GM12878 (cell line): Measurements from ENCODE around the gene IDI2. TPM values are rescaled to one million over a fixed set of nuclear protein-coding genes. Genes with fewer than 3 reads are reported as not detected.

Experiments
- ATAC-seq: fragments of 200-7000 bp; cut with Tn5 transposase; 3 replicates; pipeline ENCODE4 v1.9.1; 2020; ENCODE audit warnings: mild to moderate bottlenecking, moderate library complexity
- BruUV-seq: library from RNA; stranded (reverse); fragments of 400-500 nt; replicated peaks from 2 replicates; lab custom pipeline; 2021; lab: Mats Ljungman, UMichigan
- CTCF ChIA-PET: fragments of 300-600 bp; sonication (Branson Sonifier 250); formaldehyde crosslinking; extraction: SDS; loops from one replicate; lab custom pipeline; 2021; ENCODE audit warnings: inconsistent platforms; lab: Yijun Ruan, JAX
- POLR2A ChIA-PET: fragments of 350-600 bp; formaldehyde crosslinking; extraction: SDS; loops from one replicate; lab custom pipeline; 2021; ENCODE audit warnings: inconsistent platforms; lab: Charles Lee
- RAD21 ChIA-PET: fragments of 300-600 bp; sonication (Branson Sonifier 250); formaldehyde crosslinking; loops from one replicate; lab custom pipeline; 2023; ENCODE audit warnings: antibody characterized with exemption; ENCODE audit not compliant: unreplicated experiment; lab: Charles Lee
- SMC1A ChIA-PET: fragments of 300-600 bp; sonication (Branson Sonifier 250); formaldehyde crosslinking; loops from one replicate; lab custom pipeline; 2023; ENCODE audit not compliant: unreplicated experiment, uncharacterized antibody; lab: Charles Lee
- DNase-seq: peaks from one replicate; pipeline ENCODE4 v3.0.0-alpha.2; 2011; ENCODE audit warnings: low read depth, low spot score
- FAIRE-seq: peaks from 3 replicates; lab custom pipeline; 2011; peaks lifted over from hg19 to GRCh38; lab: Jason Lieb, UNC
- H2AFZ ChIP-seq: 2 replicates; pipeline ENCODE4 v1.6.0; 2011; ENCODE audit warnings: low read depth, low read length, control low read depth; ENCODE audit not compliant: control insufficient read depth
- H3K27ac ChIP-seq: 2 replicates; pipeline ENCODE4 v1.5.1; 2011; ENCODE audit warnings: control low read depth; ENCODE audit not compliant: control insufficient read depth, insufficient read depth
- H3K27me3 ChIP-seq, 2 experiments: replicated peaks in 1 of 2; 2 replicates each; pipeline versions ENCODE4 v1.6.0 to v1.6.1; 2011; ENCODE audit warnings: low read length in 1 of 2; ENCODE audit not compliant: control insufficient read depth in 2 of 2, insufficient read depth in 2 of 2
- H3K36me3 ChIP-seq, 2 experiments: 2 replicates each; pipeline ENCODE4 v1.5.1; 2011; ENCODE audit warnings: low read length in 1 of 2; ENCODE audit not compliant: control insufficient read depth in 2 of 2, insufficient read depth in 2 of 2
- H3K4me1 ChIP-seq: 2 replicates; pipeline ENCODE4 v1.6.1; 2011; ENCODE audit warnings: mild to moderate bottlenecking, low read length, moderate library complexity, mixed read lengths; ENCODE audit not compliant: control insufficient read depth, insufficient read depth
- H3K4me2 ChIP-seq: 2 replicates; pipeline ENCODE4 v1.6.0; 2011; ENCODE audit warnings: control low read depth; ENCODE audit not compliant: control insufficient read depth, insufficient read depth
- H3K4me3 ChIP-seq: fragments of 200-600 bp; sonication (generic); 2 replicates; pipeline ENCODE4 v1.5.1; 2016
- H3K79me2 ChIP-seq: 2 replicates; pipeline ENCODE4 v1.6.0; 2011; ENCODE audit warnings: low read length; ENCODE audit not compliant: control insufficient read depth, insufficient read depth
- H3K9ac ChIP-seq: 2 replicates; pipeline ENCODE4 v1.8.0; 2011; ENCODE audit warnings: low read length, control low read depth, mixed read lengths; ENCODE audit not compliant: control insufficient read depth, insufficient read depth
- H3K9me3 ChIP-seq: replicated peaks from 3 replicates; pipeline ENCODE4 v1.5.1; 2011; ENCODE audit warnings: mild to moderate bottlenecking, low read length; ENCODE audit not compliant: control insufficient read depth, insufficient read depth
- H4K20me1 ChIP-seq: 2 replicates; pipeline ENCODE4 v1.6.0; 2011; ENCODE audit not compliant: control insufficient read depth, insufficient read depth
- BACH1 ChIP-seq: fragments of 450-650 bp; IDR thresholded peaks from 2 replicates; pipeline ENCODE4 v1.6.1; 2017; ENCODE audit warnings: mild to moderate bottlenecking, borderline replicate concordance
- CBX3 ChIP-seq: fragments of 200-600 bp; sonication (generic); IDR thresholded peaks from 2 replicates; pipeline ENCODE4 v1.6.1; 2016; ENCODE audit warnings: low read depth, borderline replicate concordance
- FOS ChIP-seq: IDR thresholded peaks from 3 replicates; pipeline ENCODE4 v1.6.1; 2011; ENCODE audit warnings: borderline replicate concordance; ENCODE audit not compliant: insufficient read length; ENCODE audit errors: extremely low read depth
- POLR2AphosphoS5 ChIP-seq: IDR thresholded peaks from 2 replicates; pipeline ENCODE4 v1.6.1; 2011; ENCODE audit warnings: mild to moderate bottlenecking, low read length, inconsistent platforms
- RAD51 ChIP-seq: fragments of 450-650 bp; IDR thresholded peaks from 2 replicates; pipeline ENCODE4 v1.6.1; 2016; ENCODE audit warnings: moderate library complexity, mild to moderate bottlenecking, inconsistent platforms
- RBBP5 ChIP-seq: fragments of 200-600 bp; sonication (generic); conservative IDR thresholded peaks from 2 replicates; pipeline ENCODE4 v1.6.1; 2016
- SIX5 ChIP-seq: IDR thresholded peaks from 2 replicates; pipeline ENCODE4 v1.6.1; 2011; ENCODE audit warnings: mild to moderate bottlenecking, low read depth, low read length, moderate library complexity; ENCODE audit not compliant: severe bottlenecking
- SMAD1 ChIP-seq: fragments of 450-650 bp; IDR thresholded peaks from 2 replicates; pipeline ENCODE4 v1.6.1; 2018; ENCODE audit warnings: mild to moderate bottlenecking, low read depth; ENCODE audit not compliant: partially characterized antibody
- WRNIP1 ChIP-seq: IDR thresholded peaks from 2 replicates; pipeline ENCODE4 v1.6.1; 2011; ENCODE audit warnings: low read depth, low read length, improper control_type of control experiment, borderline replicate concordance
- ZNF274 ChIP-seq: IDR thresholded peaks from one replicate; pipeline ENCODE4 v1.8.0; 2011; ENCODE audit not compliant: insufficient read length, insufficient read depth
- ZNF384 ChIP-seq: IDR thresholded peaks from 2 replicates; pipeline ENCODE4 v1.6.1; 2012; ENCODE audit warnings: low read depth, mild to moderate bottlenecking, low read length, improper control_type of control experiment, borderline replicate concordance
- in situ Hi-C: fragments of 300-500 bp; cut with MboI; formaldehyde crosslinking; loops from 9 replicates; pipeline ENCODE4 v1.14.3; 2018; ENCODE audit warnings: mixed read lengths
- intact Hi-C: fragments of 100-400 bp; cut with micrococcal nuclease; formaldehyde crosslinking; loops from one replicate; pipeline ENCODE4 v1.14.2; 2022; ENCODE audit not compliant: unreplicated experiment
- polyA plus RNA-seq, 11 experiments: library from polyadenylated mRNA; depleted of rRNA in 4 of 11; unstranded in 6 of 11; stranded (reverse) in 5 of 11; fragments of >200 nt; fragmentation: Nextera tagmentation in 4 of 11; fragmentation: Illumina TruSeq in 1 of 11; extraction: Ambion mirVana in 4 of 11; extraction: Trizol in 1 of 11; gene quantifications; 1 replicate in 1 of 11; 2 replicates in 10 of 11; pipeline versions ENCODE4 v1.2.1 to v1.2.3, GENCODE V29; 2011 to 2016; ENCODE audit warnings: inconsistent platforms in 2 of 11, missing spikeins in 2 of 11, low read depth in 1 of 11
- total RNA-seq, 4 experiments: library from RNA; depleted of rRNA in 3 of 4; stranded (reverse); fragments of >200 nt in 3 of 4; fragmentation: Illumina TruSeq in 1 of 4; extraction: Trizol in 1 of 4; gene quantifications; 2 replicates each; pipeline versions ENCODE4 v1.2.1 to v1.2.3, GENCODE V29; 2013 to 2021
- TF ChIP-seq, protein P1 (sequence below): fragments of 450-650 bp; IDR thresholded peaks from 2 replicates; pipeline ENCODE4 v1.6.1; 2017; ENCODE audit warnings: mild to moderate bottlenecking, moderate library complexity
- TF ChIP-seq, protein P2 (sequence below): IDR thresholded peaks from 2 replicates; pipeline ENCODE4 v1.6.1; 2012; ENCODE audit warnings: low read depth, low read length, improper control_type of control experiment
- TF ChIP-seq, protein P3 (sequence below): fragments of 450-650 bp; formaldehyde crosslinking; IDR thresholded peaks from 2 replicates; pipeline ENCODE4 v1.4.0; 2022; ENCODE audit warnings: mild to moderate bottlenecking, moderate library complexity

The IDI2 gene
- total and polyA plus RNA-seq, 10 of the 15 experiments (the other 5 are each of a cell fraction or from before 2014, with no cell fraction given), result 0.06 TPM; not detected in 9

DNA sequence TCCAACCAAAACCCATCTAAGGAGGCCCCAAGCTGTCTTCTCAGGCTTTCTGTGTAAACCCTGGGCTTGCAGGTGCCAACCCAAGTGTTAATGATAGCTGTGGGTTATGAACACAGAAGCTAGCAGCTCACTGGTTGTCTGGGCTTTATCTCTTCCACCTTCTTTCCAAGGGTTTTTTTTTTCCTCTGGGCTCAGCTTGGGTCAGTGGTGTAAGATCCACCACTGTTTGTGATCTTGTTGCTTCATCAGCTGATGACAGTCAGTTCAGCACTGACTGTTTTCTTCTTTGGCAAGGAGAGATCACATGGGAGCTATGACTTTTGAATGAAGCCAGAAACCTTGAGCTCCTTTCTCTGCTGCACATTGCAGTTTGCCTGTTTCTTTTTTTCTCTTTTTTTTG is 32.8 kb downstream of the IDI2 start:
- peaks cover 23 to 31% of the 10 kb centered on the region in 2 experiments for H3K36me3 ChIP-seq
- ChIA-PET POLR2A (interaction anchor here (0.6 to 2.3 kb wide), 5 partner anchors 19 to 141 kb away, joined by 3 to 10 read pairs (median 3); partner anchors contain the start of gene IDI1), RAD21 (interaction anchor here (0.8 to 1.5 kb wide), 5 partner anchors 19 to 56 kb away, joined by 3 to 8 read pairs (median 3); no protein-coding TSS in a partner anchor), SMC1A (interaction anchor here (0.7 to 2.0 kb wide), 9 partner anchors 9 to 150 kb away, joined by 3 to 8 read pairs (median 4); no protein-coding TSS in a partner anchor), CTCF (interaction anchor here (0.7 kb wide), 1 partner anchor 52 kb away, joined by 3 read pairs; no protein-coding TSS in a partner anchor)
- no peak for FAIRE-seq
- H3K4me2 ChIP-seq, result no peak overlapping the region; the same call in 1 of the 2 replicates
- peaks cover 3% of the 10 kb centered on the region; the same call in 1 of the 2 replicates for H4K20me1 ChIP-seq
- H3K27ac ChIP-seq, result peak overlapping the region; percentile 40
- in situ Hi-C loops, result no loop called here
- BruUV-seq, result no TSS peak
- no peak for DNase-seq
- no peaks in the 10 kb centered on the region; the same call in 2 of the 3 replicates for H3K9me3 ChIP-seq
- no peaks in the 10 kb centered on the region for H3K27me3 ChIP-seq
- no peak overlapping the region for H3K9ac ChIP-seq
- H3K4me3 ChIP-seq, result no peak overlapping the region
- peaks cover 46% of the 10 kb centered on the region for H3K79me2 ChIP-seq
- H3K4me1 ChIP-seq, result peaks cover 7% of the 10 kb centered on the region; the same call in 1 of the 2 replicates
- no peak for ATAC-seq
- H2AFZ ChIP-seq, result no peak overlapping the region
- intact Hi-C loops, result no loop called here
- TF ChIP-seq FOS, result no peak
- TF ChIP-seq, protein P1, sequence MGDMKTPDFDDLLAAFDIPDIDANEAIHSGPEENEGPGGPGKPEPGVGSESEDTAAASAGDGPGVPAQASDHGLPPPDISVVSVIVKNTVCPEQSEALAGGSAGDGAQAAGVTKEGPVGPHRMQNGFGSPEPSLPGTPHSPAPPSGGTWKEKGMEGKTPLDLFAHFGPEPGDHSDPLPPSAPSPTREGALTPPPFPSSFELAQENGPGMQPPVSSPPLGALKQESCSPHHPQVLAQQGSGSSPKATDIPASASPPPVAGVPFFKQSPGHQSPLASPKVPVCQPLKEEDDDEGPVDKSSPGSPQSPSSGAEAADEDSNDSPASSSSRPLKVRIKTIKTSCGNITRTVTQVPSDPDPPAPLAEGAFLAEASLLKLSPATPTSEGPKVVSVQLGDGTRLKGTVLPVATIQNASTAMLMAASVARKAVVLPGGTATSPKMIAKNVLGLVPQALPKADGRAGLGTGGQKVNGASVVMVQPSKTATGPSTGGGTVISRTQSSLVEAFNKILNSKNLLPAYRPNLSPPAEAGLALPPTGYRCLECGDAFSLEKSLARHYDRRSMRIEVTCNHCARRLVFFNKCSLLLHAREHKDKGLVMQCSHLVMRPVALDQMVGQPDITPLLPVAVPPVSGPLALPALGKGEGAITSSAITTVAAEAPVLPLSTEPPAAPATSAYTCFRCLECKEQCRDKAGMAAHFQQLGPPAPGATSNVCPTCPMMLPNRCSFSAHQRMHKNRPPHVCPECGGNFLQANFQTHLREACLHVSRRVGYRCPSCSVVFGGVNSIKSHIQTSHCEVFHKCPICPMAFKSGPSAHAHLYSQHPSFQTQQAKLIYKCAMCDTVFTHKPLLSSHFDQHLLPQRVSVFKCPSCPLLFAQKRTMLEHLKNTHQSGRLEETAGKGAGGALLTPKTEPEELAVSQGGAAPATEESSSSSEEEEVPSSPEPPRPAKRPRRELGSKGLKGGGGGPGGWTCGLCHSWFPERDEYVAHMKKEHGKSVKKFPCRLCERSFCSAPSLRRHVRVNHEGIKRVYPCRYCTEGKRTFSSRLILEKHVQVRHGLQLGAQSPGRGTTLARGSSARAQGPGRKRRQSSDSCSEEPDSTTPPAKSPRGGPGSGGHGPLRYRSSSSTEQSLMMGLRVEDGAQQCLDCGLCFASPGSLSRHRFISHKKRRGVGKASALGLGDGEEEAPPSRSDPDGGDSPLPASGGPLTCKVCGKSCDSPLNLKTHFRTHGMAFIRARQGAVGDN, result peak; percentile 18; the same call in 1 of the 2 replicates
- no peak for TF ChIP-seq SIX5
- TF ChIP-seq RAD51, result no peak
- TF ChIP-seq SMAD1, result no peak
- peak; percentile 80 for TF ChIP-seq POLR2AphosphoS5
- TF ChIP-seq ZNF384, result 0 out of 2 replicates have a peak, but pooled peaks have one; percentile 12
- TF ChIP-seq WRNIP1, result no peak
- TF ChIP-seq, protein P2, sequence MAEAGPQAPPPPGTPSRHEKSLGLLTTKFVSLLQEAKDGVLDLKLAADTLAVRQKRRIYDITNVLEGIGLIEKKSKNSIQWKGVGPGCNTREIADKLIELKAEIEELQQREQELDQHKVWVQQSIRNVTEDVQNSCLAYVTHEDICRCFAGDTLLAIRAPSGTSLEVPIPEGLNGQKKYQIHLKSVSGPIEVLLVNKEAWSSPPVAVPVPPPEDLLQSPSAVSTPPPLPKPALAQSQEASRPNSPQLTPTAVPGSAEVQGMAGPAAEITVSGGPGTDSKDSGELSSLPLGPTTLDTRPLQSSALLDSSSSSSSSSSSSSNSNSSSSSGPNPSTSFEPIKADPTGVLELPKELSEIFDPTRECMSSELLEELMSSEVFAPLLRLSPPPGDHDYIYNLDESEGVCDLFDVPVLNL, result no peak
- no peak for TF ChIP-seq RBBP5
- TF ChIP-seq, protein P3, sequence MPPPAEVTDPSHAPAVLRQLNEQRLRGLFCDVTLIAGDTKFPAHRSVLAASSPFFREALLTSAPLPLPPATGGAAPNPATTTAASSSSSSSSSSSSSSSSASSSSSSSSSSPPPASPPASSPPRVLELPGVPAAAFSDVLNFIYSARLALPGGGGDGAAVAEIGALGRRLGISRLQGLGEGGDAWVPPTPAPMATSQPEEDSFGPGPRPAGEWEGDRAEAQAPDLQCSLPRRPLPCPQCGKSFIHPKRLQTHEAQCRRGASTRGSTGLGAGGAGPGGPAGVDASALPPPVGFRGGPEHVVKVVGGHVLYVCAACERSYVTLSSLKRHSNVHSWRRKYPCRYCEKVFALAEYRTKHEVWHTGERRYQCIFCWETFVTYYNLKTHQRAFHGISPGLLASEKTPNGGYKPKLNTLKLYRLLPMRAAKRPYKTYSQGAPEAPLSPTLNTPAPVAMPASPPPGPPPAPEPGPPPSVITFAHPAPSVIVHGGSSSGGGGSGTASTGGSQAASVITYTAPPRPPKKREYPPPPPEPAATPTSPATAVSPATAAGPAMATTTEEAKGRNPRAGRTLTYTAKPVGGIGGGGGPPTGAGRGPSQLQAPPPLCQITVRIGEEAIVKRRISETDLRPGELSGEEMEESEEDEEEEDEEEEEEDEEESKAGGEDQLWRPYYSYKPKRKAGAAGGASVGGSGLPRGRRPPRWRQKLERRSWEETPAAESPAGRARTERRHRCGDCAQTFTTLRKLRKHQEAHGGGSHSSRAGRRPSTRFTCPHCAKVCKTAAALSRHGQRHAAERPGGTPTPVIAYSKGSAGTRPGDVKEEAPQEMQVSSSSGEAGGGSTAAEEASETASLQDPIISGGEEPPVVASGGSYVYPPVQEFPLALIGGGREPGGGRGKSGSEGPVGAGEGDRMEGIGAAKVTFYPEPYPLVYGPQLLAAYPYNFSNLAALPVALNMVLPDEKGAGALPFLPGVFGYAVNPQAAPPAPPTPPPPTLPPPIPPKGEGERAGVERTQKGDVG, result no peak
- TF ChIP-seq BACH1, result no peak
- TF ChIP-seq CBX3, result no peak
- TF ChIP-seq ZNF274, result no peak
